MM.1S (cell line): Measurements from ENCODE around the gene PPL.

Experiments
- EZH2phosphoT487 ChIP-seq: fragments of 300-600 bp; sonication (generic); IDR thresholded peaks from 2 replicates; pipeline ENCODE4 v1.6.1; 2018; ENCODE audit warnings: antibody characterized with exemption, low read length
- TF ChIP-seq, protein P1 (sequence below): fragments of 300-600 bp; sonication (generic); IDR thresholded peaks from 2 replicates; pipeline ENCODE4 v1.5.1; 2016; ENCODE audit warnings: antibody characterized with exemption, low read length, mixed read lengths

DNA sequence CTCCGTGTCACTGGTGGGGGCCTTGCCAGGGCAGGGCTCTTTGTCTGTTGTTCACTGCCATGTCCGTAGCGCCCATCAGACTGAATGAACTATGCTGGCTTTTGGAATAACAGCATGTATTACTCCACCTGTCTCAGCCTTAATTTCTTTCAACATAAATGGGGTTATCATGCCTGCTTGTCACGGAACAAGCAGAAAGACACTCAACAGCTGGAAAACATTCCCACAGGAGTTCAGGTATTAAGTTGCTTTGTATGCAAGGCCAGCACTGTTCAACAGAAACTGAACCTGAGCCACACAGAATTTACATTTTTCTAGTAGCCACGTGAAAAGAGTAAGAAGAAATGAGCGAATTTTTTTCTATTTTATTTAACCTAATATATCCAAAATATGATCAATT, 13.1 kb downstream of the PPL start:
- TF ChIP-seq, protein P1, sequence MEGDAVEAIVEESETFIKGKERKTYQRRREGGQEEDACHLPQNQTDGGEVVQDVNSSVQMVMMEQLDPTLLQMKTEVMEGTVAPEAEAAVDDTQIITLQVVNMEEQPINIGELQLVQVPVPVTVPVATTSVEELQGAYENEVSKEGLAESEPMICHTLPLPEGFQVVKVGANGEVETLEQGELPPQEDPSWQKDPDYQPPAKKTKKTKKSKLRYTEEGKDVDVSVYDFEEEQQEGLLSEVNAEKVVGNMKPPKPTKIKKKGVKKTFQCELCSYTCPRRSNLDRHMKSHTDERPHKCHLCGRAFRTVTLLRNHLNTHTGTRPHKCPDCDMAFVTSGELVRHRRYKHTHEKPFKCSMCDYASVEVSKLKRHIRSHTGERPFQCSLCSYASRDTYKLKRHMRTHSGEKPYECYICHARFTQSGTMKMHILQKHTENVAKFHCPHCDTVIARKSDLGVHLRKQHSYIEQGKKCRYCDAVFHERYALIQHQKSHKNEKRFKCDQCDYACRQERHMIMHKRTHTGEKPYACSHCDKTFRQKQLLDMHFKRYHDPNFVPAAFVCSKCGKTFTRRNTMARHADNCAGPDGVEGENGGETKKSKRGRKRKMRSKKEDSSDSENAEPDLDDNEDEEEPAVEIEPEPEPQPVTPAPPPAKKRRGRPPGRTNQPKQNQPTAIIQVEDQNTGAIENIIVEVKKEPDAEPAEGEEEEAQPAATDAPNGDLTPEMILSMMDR = no peak
- TF ChIP-seq EZH2phosphoT487 = no peak
